ENCODE data around the gene TMEM50A.
"Not testable (repeated sequence)": the region's sequence is repeated elsewhere in the genome, so short reads cannot be mapped to it uniquely, and the experiment has no call there.

GRCh38 chr1:25309486-25309885 lies 28.6 kb upstream of the TMEM50A start:
- TF ChIP-seq, protein P1, sequence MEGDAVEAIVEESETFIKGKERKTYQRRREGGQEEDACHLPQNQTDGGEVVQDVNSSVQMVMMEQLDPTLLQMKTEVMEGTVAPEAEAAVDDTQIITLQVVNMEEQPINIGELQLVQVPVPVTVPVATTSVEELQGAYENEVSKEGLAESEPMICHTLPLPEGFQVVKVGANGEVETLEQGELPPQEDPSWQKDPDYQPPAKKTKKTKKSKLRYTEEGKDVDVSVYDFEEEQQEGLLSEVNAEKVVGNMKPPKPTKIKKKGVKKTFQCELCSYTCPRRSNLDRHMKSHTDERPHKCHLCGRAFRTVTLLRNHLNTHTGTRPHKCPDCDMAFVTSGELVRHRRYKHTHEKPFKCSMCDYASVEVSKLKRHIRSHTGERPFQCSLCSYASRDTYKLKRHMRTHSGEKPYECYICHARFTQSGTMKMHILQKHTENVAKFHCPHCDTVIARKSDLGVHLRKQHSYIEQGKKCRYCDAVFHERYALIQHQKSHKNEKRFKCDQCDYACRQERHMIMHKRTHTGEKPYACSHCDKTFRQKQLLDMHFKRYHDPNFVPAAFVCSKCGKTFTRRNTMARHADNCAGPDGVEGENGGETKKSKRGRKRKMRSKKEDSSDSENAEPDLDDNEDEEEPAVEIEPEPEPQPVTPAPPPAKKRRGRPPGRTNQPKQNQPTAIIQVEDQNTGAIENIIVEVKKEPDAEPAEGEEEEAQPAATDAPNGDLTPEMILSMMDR (IDR thresholded peaks at IDR 0.05), result not testable (repeated sequence)
- TF ChIP-seq EZH2 (IDR thresholded peaks at IDR 0.05; ENCODE audit: borderline replicate concordance, insufficient read depth, low read depth, low read length, poor library complexity, severe bottlenecking), result not testable (repeated sequence)
